NCI-H69 (cell line): Measurements from ENCODE around the gene GSTO2.
"Not testable (repeated sequence)": the region's sequence is repeated elsewhere in the genome, so short reads cannot be mapped to it uniquely, and the experiment has no call there.

Source experiments
- DNase-seq: peaks from one replicate; lab custom pipeline; 2025; lab: John Stamatoyannopoulos, UW

The GSTO2 gene

DNA sequence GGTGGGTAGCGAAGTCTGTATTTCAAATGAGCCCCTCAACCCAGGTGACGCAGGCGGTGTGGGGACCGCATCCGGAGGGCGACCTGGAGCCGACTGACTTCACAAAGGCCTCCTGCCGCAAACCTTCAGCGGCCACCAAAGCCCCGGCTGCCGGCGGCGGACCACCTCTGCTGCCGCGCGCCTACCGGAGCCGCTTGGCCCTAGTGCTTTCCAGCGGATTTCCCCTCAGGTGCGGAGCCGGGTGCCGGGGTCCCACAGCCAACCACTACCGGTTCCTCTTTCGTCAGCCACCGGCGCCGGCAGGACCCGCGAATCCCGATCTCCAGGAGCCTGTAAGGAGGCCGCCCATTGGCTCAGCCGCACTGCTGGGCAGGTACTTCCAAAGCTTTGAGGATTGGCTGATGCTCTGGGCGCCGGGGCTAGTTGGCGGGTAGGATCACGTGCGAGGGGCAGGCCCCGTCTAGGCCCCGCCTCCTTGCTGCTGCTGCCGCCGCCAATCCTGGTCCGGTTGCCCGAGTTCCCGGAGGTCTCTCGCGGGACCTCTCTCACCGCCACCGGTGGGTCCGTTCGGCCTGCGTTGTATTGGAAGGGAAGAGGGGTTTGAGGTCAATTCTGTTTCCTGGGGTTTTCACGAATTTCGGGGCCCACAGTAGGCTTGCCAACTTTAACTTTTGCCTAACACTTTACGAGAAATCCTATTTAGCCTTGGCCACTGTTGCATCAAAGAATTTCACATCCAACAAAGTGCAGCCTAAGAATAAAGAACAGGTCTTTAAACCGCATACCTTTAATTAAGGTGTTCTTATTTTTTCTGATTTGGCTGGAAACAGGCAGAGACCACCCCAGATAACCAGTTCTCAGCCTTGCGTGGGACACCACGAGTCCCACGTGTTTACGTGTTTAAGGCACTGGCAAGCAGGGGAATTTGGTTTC lies at the start of gene GSTO2:
GSTO2 (plus strand) TSS at position 472 of the 933 bp plus-strand sequence. CDS start 5,732 bp downstream, outside the sequence.
- peak; percentile 97 for DNase-seq

GRCh38 chr10:104220522-104220921 lies 48.5 kb upstream of the GSTO2 start:
- DNase-seq: no peak

DNA sequence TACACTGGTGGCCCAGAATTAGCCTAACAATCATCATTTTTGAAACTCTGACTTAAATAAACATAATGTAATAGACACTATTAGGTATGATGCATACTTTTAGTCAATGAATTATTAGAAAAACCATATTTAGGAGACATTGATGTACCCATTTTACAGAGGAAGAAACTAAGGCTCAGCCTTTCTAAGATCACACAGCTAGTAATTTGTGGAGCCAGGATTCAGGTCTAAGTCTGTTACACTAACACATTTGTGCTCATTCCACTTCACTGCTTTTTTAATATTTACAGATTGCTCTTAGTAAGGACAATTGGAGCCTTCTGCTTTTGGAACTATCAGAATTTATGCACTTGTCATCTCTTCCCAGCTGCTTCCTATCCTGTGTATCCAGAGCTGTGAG lies 45.7 kb upstream of the GSTO2 start:
- no peak for DNase-seq

GRCh38 chr10:104230490-104230889 lies 38.5 kb upstream of the GSTO2 start:
- no peak for DNase-seq

DNA sequence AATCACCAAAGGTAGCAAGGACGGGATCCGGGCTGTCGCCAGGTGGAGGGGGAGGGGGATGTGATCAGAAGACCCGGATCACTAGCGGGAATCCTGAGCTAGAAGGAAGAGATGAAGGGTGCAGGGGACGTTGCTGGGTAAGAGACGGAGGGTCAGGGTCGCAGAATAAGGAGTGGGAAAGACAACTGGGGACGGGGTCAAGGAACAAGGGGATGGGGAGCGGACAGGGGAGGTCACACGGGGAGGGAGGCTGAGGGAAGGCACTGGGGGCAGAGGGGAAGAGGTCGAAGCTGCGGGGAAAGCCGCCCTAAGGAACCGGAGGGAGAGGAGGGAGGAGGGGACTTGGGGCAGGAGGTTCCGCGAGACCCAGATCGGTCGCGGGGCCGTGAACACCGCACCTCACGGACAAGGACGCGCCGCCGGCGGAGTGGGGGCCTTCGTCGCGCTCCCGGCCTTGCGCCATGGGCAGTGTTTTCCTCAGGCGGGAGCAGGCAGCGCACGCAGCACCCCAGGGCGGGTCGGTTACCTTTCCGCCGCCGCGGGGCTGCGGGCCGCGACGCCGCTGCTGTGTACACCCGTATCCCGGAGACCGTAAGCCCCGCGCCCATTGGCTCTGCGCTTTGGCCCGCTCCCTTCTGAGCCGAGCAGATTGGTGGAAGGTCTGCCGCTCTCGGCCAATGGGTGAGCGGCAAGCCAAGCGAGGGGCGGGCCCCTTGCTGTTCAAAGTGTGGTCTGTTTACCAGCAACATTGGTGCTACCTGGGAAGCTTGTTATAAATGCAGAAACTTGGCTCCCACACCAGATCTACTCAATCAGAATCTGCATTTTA lies 37.0 kb upstream of the GSTO2 start, which contains the start of gene CFAP43:
CFAP43 (minus strand) TSS at position 581 of the 829 bp plus-strand sequence; CDS start at position 463, 118 bp downstream.
- DNase-seq: peak; percentile 95

DNA sequence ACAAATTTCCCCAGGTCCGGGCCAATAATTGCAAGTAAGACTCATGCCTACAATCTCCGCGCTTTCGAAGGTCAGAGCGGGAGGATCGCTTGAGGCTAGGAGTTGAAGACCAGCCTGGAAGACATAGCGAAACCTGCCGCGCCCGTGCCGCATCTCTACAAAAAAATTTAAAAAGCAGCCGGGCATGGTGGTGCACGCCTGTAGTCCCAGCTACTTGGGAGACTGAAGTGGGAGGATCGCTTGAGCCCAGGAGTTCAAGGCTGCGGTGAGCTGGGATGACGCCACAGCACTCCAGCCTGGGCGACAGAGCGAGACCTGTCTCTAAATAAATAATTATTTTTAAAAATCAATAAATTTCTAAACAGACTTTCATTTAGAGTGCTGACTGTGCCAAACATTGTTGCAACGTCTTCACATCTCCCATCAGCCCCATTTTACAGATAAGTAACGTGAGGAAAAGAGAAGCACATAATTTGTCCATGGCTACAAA lies 36.3 kb upstream of the GSTO2 start:
- DNase-seq: no peak

DNA sequence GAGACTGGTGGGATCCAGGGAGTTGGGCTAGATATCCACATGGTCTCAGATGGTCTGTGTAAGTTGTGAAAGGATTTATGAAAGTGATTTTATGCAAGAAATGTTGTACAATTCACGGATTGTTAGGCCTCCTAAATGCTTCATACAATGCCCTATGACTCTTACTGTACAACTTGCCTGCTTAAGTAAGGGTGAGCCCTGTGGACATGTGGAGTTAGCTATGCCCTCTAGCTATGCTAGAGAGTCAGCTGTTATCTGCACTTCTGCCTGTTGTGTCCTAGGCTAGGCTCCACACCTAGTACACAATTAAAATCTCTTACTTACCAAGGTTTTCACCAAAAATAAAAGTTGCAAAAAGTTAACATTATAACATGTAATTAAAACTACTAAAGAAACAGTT lies 35.2 kb upstream of the GSTO2 start:
- no peak for DNase-seq

DNA sequence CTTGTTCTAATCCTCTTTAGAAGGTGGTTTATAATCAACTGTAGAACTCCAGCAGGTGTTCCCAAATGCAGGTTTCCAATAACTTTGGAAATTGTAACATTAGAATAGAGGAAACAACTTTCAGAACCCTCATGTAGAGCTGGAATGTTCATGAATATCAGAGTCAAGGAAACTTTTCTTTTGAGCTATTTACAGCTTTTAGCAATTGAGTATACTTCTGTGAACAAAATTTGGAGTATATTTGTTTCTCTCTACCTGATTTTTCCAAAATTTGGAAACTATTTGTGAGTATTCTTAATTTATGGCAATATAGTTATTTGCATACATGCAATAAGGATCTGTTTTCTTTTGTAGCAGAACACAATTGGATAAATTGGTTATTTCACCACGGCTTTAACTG lies 34.0 kb upstream of the GSTO2 start:
- DNase-seq: no peak

DNA sequence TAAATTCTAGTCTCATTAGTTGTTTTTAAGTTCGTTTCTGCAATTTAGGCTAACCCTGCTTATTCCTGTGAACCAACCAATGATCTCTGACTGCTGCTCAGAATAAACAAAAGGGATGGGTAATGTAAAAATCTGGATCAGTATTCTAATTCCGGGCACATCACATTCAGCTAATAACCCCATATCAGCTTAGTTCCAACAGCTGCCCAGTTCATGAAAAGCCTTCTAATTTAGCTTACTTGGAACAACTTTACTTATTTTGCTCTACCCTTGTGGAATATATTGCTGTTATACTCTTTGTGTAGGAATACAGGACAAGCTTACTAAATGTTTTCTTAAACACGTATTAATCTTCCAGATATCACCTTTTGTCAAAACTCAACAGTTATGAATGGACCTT lies 33.2 kb upstream of the GSTO2 start:
- no peak for DNase-seq

GRCh38 chr10:104240078-104240477 lies 28.9 kb upstream of the GSTO2 start:
- DNase-seq: no peak

DNA sequence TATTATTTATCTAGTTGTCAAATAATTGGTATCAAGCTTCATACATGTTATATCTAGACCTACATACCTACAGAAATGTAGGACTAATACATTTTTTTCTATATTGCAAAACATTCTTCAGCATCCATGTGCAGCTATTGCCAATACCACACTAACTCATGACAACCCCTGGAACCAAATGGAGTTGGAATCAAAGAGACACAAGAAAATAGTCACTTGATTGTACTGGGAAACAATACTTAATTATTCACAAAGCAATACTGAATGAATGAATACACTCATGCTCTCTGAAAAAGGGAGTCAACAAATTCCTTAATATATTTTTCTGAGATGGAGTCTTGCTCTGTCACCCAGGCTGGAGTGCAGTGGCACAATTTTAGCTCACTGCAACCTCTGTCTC lies 26.4 kb upstream of the GSTO2 start:
- DNase-seq: no peak

- not testable (repeated sequence) for DNase-seq
These were observed 26.0 kb upstream of the GSTO2 start for GRCh38 chr10:104243009-104243408.

GRCh38 chr10:104243512-104243911 lies 25.5 kb upstream of the GSTO2 start:
- DNase-seq: no peak

DNA sequence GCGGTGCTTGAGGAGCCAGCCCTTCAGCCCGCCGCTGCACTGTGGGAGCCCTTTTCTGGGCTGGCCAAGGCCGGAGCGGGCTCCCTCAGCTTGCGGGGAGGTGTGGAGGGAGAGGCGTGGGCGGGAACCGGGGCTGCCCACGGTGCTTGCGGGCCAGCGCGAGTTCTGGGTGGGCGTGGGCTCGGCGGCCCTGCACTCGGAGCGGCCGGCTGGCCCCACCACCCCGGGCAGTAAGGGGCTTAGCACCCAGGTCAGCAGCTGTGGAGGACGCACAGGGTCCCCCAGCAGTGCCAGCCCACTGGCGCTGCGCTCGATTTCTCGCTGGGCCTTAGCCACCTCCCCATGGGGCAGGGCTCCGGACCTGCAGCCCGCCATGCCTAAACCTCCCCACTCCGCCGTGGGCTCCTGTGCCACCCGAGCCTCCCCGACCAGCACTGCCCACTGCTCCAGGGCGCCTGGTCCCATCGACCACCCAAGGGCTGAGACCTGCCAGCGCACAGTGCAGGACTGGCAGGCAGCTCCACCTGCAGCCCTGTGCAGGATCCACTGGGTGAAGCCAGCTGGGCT lies 23.8 kb upstream of the GSTO2 start:
- no peak for DNase-seq

GRCh38 chr10:104246976-104247375 lies 22.0 kb upstream of the GSTO2 start:
- no peak for DNase-seq

DNA sequence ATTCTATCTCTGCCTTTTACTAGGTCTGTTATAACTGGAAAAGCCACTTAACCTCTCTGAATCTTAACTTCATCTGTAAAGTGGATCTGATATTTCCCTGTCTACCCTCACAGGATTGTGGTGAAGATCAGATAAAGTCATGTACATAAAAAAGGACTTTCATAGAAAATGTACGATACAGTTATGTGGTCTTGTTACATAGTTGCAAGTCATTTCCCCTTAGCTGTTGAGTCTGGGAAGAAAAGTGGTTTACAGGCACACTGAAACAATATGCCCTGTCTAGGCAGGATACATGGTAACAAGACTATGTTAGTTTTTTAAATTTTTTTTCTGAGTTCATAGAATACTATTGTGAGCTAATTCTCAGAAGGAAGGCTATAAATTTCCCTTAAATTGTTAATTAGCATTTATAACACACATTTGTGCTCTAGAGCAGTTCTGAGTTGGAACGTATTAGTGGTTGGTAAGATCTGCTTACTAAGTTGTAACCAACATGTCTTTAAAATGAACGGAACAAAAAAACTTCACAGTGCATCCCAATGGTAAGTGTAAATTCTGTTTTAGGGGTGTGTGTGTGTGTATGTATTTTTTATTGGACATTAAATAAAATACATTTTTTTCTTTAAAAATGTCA lies 21.4 kb upstream of the GSTO2 start:
- no peak for DNase-seq

- DNase-seq: not testable (repeated sequence)
These were observed 20.1 kb upstream of the GSTO2 start for GRCh38 chr10:104248931-104249330.

GRCh38 chr10:104250371-104250770 lies 18.6 kb upstream of the GSTO2 start:
- DNase-seq: no peak

DNA sequence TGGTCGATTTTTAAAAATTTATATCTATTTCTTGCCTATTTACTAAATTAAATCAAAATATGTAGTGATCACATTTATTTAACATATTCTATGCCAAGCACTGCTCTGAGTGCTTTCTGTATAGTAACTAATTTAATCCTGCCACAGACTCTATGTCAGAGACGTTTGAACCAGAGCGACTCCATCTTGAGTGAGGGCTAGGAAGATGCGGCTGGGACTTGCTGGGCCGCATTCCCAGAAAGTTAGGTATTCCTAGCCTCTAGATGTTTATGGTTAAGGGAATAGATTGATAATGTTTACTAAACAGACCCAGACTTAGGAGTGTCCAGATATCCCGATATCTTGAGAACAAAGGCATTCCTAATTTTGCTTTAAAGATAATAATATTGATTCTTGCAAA lies 17.5 kb upstream of the GSTO2 start:
- DNase-seq: no peak

GRCh38 chr10:104252368-104252767 lies 16.6 kb upstream of the GSTO2 start:
- DNase-seq: no peak

DNA sequence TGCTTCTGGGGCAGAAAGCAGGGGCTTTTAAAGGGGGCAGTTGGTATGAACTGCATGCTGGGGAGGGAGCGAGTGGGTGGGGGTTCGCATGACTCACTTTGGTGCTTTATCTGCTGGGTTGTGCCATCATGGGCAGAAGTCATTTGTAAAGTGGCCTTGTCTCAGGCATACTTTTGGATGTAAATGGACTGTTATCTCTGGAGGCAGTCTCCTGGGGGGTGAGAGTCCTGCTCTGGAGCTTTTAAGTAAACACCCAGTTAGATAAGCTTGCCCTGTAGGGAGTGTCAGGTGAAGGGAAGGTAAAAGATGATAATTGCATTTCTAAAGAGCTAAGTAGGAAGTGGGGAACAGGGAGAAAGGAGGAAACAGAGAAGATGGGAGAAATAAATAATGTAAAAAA lies 15.9 kb upstream of the GSTO2 start:
- DNase-seq: no peak
